ENCODE measurements around the gene MRPS2.
"Not testable (repeated sequence)": the region's sequence is repeated elsewhere in the genome, so short reads cannot be mapped to it uniquely, and the experiment has no call there.

Gene MRPS2

DNA sequence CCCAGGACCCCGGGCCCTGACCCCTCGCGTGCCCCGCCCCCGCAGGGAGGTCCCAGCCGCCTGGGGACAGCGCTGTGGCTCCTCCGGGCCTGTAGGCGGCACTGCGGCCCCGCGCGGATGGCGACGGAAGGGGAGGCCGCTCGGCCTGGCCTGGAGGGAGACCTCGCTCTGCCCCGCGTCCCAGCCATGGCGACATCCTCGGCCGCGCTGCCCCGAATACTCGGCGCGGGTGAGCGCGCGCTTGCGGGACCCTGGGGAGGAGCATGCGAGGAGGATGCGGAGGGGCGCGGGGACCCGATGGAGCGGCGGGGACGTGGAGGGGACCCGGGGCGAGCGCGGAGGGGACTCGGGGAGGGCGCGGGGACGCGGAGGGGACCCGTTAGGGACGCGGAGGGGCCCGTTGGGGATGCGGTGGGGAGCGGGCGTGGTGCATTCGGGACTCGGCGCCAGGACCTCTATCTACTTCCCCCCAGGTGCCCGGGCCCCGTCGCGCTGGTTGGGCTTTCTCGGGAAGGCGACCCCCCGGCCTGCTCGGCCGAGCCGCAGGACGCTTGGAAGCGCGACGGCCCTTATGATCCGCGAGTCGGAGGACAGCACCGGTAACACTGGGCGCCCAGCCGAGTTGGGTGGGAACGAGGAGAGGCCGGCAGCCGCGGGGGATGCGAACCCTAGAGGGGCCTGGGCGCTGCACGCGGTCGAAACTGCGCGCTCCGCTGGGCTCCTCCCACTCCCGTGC, at the start of gene MRPS2:
MRPS2 (plus strand) TSS at position 158 of the 736 bp plus-strand sequence; CDS start at position 187, 29 bp downstream.
- DNase-seq (ENCODE audit: low read depth in 2 of 2): peak; percentile 81 to 82

DNA sequence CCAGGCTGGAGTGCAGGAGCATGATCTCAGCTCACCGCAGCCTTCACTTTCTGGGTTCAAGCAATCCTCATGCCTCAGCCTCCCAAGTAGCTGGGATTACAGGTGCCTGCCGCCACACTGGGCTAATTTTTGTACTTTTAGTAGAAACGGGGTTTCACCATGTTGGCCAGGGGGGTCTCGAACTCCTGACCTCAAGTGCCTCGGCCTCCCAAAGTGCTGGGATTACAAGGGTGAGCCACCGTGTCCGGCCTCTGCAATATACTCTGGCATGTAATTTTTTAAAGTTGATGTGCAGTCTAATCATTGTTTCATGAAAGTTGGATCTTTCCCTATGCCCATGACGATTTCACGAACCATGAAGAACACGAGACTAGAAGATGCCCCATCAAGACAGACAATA, 49.5 kb upstream of the MRPS2 start:
- DNase-seq (ENCODE audit: low read depth in 2 of 2): no peak

DNA sequence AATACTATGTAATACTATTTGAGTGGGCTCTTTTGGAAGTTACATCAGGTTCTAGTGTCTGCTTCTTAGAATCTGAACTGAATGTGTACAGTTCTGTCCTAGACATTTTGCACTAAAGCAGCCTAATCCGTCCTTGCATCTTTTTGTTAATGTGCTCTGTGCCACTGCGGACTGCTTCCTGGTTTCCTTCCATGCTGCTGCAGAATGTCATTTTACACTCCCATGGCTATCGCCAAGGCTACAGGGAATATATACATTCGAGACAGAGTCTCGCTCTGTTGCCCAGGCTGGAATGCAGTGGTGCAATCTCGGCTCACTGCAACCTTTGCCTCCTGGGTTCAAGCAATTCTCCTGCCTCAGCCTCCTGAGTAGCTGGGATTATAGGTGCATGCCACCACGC, 48.6 kb upstream of the MRPS2 start:
- not testable (repeated sequence) for DNase-seq (ENCODE audit: low read depth in 2 of 2)

DNA sequence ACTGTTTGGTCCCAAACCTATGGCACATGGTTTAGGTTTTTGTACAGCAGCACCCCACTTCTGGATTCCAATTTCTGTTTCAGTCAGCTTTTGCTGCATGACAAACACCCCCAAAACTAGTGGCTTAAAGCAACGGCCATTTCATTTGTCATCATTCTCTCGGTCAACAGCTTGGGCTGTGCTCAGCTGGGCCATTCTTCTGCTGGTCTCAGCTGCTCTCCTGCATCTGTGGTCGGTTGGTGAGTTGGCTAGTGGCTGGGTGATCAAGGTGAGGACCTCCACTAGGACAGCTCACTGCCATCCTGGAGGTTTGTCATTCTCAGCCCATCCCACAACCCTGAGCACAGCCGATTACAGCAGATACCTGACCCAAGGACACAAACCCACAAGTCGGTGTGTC, 45.7 kb upstream of the MRPS2 start:
- DNase-seq (ENCODE audit: low read depth in 2 of 2): no peak

DNA sequence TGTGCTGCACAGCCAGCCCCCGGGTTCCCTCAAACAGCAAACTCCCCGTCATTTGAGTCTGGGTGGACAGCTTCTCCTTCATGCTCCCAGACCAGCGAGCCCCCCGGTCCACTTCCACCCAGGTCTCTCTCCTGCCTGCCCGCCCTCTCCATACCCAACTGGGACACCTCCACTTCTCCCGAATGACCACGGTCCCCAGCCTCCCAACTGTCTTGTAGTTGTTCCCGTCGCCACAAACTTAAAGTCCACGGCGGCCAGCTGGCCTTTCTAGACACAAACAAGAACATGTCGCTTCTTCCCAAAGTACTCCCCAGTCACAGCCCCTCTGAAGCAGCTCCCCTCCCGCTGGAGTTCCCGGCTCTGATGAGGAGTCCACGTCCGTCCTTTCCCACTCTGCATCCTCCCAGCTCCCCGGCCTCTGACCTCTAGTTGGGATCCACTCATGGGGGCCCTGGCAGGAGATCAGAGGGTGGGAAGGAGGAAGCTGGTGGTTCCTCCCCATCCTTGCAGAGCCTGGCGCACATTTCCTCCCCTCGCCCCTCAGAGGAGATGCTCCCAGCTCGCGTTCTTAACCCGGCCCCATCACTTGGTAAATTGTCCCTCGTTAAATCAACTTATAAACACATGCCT, 45.0 kb upstream of the MRPS2 start:
- DNase-seq (ENCODE audit: low read depth in 2 of 2): no peak

DNA sequence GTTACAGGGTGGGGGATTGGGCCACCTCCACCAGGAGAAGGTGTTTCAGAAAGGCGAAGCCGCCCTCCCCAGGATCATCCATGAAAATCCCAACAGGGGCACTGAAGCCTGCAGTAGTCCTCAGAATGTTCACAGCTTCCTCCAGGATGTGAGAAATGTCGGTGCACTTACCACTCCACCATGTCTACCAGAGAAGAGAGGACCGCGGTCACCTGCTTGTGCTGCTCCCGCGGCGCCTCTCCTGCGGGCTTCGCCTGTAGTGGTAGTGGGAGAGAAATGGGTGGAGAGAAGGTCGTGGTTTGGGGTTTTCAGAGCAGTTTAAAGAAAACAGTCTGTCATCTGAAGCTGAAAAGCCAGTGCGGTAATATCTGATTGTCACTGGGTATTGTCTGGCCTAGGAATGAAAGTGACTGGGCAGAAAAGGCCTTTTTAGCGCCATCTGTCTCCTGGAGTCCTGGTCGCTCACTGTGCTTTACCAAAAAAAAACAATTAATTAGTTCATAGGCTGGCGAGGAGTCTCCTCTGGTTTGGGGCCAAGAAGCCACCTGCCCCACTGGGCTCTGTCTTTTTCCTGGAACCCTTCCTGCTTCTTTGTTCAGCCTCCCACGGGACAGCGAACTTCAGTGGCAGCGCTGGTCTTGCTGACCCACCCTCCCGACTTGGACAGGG, 43.9 kb upstream of the MRPS2 start:
- DNase-seq (ENCODE audit: low read depth in 2 of 2): no peak

DNA sequence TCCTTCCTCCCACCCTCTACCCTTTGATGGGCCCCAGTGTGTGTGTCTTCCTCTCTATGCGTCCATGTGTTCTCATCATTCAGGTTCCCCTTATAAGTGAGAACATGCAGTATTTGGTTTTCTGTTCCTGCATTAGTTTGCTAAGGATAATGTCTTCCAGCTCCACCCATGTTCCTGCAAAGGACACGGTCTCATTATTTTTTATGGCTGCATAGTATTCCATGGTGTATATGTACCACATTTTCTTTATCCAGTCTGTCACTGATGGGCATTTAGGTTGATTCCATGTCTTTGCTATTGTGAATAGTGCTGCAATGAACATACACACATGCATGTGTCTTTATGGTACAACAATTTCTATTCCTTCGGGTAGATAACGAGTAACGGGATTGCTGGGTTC, 42.0 kb upstream of the MRPS2 start:
- DNase-seq (ENCODE audit: low read depth in 2 of 2): not testable (repeated sequence)

DNA sequence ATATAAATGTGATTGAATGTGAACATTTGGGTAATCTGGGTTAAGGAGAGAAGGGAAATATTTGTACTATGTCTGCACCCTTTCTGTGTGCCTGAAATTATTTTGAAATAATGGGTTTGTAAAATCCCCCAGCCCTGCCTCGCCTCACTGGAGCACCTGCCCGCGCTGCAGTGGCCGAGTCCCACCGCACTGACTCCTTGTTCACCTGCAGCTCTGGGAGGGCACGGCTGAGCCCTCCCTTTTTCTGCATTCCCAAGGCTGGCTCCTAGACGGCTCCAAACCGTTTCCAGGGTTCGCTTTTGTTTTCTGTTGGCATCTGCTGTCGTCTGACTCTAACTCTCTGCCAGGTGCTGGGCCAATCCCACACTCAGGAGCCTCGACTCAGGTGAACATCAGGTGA, 38.5 kb upstream of the MRPS2 start:
- no peak for DNase-seq (ENCODE audit: low read depth in 2 of 2)

DNA sequence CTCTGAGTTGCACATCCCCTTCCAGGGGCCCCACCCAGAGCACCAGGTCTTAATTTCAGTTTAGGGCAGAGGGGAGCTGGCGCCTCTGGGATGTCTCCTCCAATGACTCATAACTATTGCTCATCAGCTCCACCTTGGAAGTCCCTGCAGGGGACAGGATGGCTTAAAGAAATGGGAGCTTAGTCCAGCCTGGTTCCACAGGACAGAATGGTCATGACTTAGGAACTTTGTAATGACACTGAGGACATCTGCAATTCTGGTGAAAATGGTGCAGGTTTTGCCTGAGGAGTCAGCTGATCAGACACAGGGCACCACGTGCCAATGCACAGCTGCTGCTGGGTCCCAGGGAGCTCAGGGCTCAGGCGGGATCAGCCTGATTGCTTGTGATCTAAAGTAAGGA, 37.3 kb upstream of the MRPS2 start:
- no peak for DNase-seq (ENCODE audit: low read depth in 2 of 2)

DNA sequence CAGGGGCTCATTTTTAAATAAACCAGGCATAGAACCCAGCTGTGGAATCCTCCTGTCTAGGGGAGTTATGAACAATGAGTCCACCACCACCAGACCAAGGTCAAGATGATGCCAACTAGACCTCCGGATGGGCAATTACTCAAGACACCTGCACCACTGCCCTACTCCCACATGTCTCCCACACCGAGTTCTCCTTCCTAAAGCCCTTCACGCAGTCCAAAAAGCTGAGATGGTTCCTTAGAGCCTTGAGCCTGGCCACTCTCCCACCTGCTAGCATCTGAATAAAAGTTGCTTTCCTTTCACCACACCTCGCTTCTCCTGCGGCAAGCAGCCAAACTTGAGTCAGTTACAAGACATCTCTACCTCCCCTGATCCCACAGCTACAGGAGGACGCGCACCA, 36.3 kb upstream of the MRPS2 start:
- DNase-seq (ENCODE audit: low read depth in 2 of 2): no peak

GRCh38 chr9:135468854-135469521, 31.5 kb upstream of the MRPS2 start:
- DNase-seq (ENCODE audit: low read depth in 2 of 2): peak; percentile 19 to 54

GRCh38 chr9:135471791-135472640, 28.5 kb upstream of the MRPS2 start:
- DNase-seq (ENCODE audit: low read depth in 2 of 2): no peak

DNA sequence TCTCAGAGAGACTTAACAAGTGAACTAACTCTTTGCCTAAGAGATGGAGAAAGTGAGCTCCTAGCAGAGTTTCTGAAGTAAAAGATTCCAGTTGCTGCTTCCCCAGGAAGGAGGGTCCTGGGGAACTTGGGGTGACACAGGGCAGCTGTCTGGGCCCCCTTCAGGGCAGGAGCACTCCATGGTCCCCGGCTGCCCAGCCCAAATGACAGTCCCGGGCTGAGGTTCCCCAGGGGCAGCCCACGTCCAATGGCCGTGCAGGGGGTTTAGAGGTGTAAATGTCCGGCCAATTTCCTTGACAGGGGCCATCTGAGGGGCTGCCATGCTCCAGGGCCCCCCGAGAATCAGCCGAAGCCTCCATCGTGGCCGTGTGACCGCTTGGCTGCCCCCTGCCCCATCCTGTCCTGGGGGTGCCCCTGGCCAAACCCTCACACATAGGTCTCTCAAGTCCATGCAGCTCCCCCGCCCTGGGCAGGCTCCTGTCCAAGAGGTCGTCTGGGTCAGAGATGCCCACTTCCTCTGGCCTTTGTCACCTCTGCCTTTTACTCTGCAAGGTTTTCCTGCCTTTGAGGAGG, 26.4 kb upstream of the MRPS2 start:
- no peak for DNase-seq (ENCODE audit: low read depth in 2 of 2)

- DNase-seq (ENCODE audit: low read depth in 2 of 2): no peak
These were observed 25.6 kb upstream of the MRPS2 start for GRCh38 chr9:135474915-135475314.

DNA sequence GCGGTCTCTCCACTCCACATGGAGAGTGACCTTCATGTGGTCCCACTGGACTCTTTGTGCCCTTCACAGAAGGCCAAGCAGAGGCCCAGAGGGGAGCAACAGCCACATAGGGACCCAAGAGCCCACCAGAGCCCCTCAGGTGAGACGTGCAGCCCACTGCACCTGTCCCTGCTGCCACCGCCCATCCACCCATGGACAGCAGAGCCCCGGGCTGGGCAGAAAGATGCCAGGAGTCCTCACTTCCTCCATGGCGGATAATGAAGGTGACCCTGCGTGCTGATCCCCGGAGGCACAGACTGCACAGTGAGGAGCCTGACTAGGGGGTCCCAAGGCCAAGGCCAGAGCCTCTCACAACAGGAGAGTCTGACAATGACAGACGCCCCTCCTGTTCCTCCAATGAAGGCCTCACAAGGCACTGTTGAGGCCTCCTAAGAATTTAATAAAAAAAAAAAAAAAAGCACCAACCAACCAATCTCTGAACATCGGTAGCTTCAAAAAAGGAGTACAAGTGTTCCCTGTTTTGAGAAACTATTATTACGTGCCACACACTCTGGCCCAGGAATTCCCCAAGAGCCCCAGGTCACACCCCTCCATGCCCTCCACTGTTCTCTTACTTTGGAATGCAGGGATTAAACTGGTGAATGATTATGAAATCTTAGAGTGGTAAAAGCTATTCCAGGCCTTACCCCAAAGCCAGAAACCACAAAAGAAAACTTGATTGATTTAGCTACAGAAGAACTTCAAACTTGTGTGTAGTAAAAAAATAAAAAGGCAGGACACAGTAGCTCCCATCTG, 23.7 kb upstream of the MRPS2 start:
- DNase-seq (ENCODE audit: low read depth in 2 of 2): no peak

GRCh38 chr9:135478191-135478590, 22.3 kb upstream of the MRPS2 start:
- DNase-seq (ENCODE audit: low read depth in 2 of 2): no peak

DNA sequence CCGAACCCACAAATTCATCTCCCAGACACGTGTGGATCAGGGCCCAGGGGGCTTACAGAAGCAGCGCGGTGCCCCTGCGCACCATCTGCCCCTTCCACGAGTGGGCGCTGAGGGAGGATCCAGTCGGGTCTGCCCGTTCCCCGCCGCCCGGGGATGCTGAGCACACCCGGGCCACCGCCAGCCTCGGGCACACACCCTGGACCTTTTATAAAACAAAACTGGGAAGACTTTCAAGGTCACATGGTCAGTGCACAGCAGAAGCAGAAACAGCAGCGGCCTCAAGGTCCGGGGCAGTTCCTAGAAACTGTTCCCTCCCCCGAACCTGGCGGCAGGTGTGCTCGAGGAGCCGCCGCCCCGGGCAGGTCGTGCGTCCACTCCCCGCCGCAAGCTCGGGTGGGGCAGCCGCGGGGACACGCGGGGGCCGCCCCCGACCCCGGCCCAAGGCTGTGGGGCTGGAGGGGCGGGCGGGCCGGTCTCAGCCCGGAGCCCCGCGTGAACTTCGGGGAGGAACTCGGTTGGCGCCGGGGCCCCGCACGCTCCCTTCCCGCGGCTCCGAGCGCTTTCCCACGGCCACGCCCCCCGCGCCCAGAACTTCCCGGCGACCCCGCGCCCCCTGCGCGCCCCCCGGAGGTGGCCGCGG, 21.5 kb upstream of the MRPS2 start:
- no peak for DNase-seq (ENCODE audit: low read depth in 2 of 2)

GRCh38 chr9:135479469-135480052, 20.9 kb upstream of the MRPS2 start, which contains the start of gene PPP1R26:
Gene PPP1R26, plus strand, starts transcription at chr9:135479782. Its CDS starts 4,729 bp downstream, at chr9:135484511.
- DNase-seq (ENCODE audit: low read depth in 2 of 2): no peak

All from stimulated activated CD8-positive, alpha-beta memory T cell treated with anti-CD3 and anti-CD28 coated beads, Interleukin-15, amount 100 ng/mL, for 48 hours (primary cell).